SK-N-SH (cell line): ENCODE data around the gene ADAMTS10. TPM values are rescaled to one million over a fixed set of nuclear protein-coding genes. Genes with fewer than 3 reads are reported as not detected.

Experiments
- CTCF ChIA-PET: fragments of 300-600, 350-600 bp; formaldehyde crosslinking; extraction: SDS; loops from one replicate; lab custom pipeline; 2021; lab: Yijun Ruan, JAX
- POLR2A ChIA-PET: fragments of 350-600 bp; sonication (Branson Sonifier 250); formaldehyde crosslinking; extraction: SDS; loops from one replicate; lab custom pipeline; 2020; ENCODE audit warnings: antibody characterized with exemption, inconsistent platforms; lab: Yijun Ruan, JAX
- DNase-seq: peaks from one replicate; pipeline ENCODE4 v3.0.0; 2012
- H2AFZ ChIP-seq: fragments of 200-600 bp; sonication (generic); 2 replicates; pipeline ENCODE4 v1.8.1; 2016; ENCODE audit warnings: antibody characterized with exemption, mild to moderate bottlenecking, low read depth
- H3F3A ChIP-seq: fragments of 200-600 bp; sonication (generic); replicated peaks from 2 replicates; pipeline ENCODE3; 2016; ENCODE audit warnings: antibody characterized with exemption, mild to moderate bottlenecking; ENCODE audit not compliant: insufficient read depth
- H3K27ac ChIP-seq, 2 experiments: fragments of 200-500 bp in 1 of 2; fragments of 200-600 bp in 1 of 2; sonication (Bioruptor generic) in 1 of 2; sonication (generic), shearing (Covaris generic) in 1 of 2; 2 replicates each; pipeline versions ENCODE4 v1.5.1 to v1.6.1; 2014 to 2016; ENCODE audit warnings: low read depth in 2 of 2, inconsistent platforms in 1 of 2, low read length in 1 of 2, mild to moderate bottlenecking in 1 of 2, mixed read lengths in 1 of 2
- H3K27me3 ChIP-seq: fragments of 200-600 bp; sonication (generic), shearing (Covaris generic); 2 replicates; pipeline ENCODE4 v1.6.1; 2016; ENCODE audit warnings: mixed run types; ENCODE audit not compliant: insufficient read depth
- H3K36me3 ChIP-seq, 2 experiments: fragments of 200-500 bp in 1 of 2; fragments of 200-600 bp in 1 of 2; sonication (Bioruptor generic) in 1 of 2; sonication (generic) in 1 of 2; replicated peaks in 1 of 2; 2 replicates each; pipeline versions ENCODE3 to v1.5.1; 2014 to 2016; ENCODE audit warnings: low read length in 1 of 2, mild to moderate bottlenecking in 1 of 2; ENCODE audit not compliant: insufficient read depth in 2 of 2, control insufficient read depth in 1 of 2
- H3K4me1 ChIP-seq, 2 experiments: fragments of 200-500 bp in 1 of 2; fragments of 200-600 bp in 1 of 2; sonication (Bioruptor generic) in 1 of 2; sonication (generic), shearing (Covaris generic) in 1 of 2; 2 replicates each; pipeline versions ENCODE4 v1.5.1 to v1.6.1; 2014 to 2016; ENCODE audit warnings: low read depth in 1 of 2, low read length in 1 of 2, mixed run types in 1 of 2; ENCODE audit not compliant: insufficient read depth in 2 of 2, control insufficient read depth in 1 of 2
- H3K4me2 ChIP-seq: fragments of 200-600 bp; sonication (generic), shearing (Covaris generic); 2 replicates; pipeline ENCODE4 v1.6.1; 2017; ENCODE audit warnings: mixed run types
- H3K4me3 ChIP-seq, 2 experiments: fragments of 200-500 bp in 1 of 2; fragments of 200-600 bp in 1 of 2; sonication (Bioruptor generic) in 1 of 2; sonication (generic), shearing (Covaris generic) in 1 of 2; 2 replicates each; pipeline versions ENCODE4 v1.5.1 to v1.8.1; 2014 to 2016; ENCODE audit warnings: low read depth in 2 of 2, inconsistent platforms in 1 of 2, low read length in 1 of 2, mild to moderate bottlenecking in 1 of 2, mixed read lengths in 1 of 2, moderate library complexity in 1 of 2
- H3K79me2 ChIP-seq: fragments of 200-600 bp; sonication (generic); 2 replicates; pipeline ENCODE4 v1.8.1; 2017; ENCODE audit warnings: mild to moderate bottlenecking; ENCODE audit not compliant: insufficient read depth
- H3K9ac ChIP-seq: fragments of 200-600 bp; sonication (generic); 2 replicates; pipeline ENCODE4 v1.6.1; 2017; ENCODE audit warnings: mixed run types
- H3K9me2 ChIP-seq: fragments of 200-600 bp; sonication (generic); 2 replicates; pipeline ENCODE4 v1.6.1; 2017; ENCODE audit warnings: mixed run types
- H3K9me3 ChIP-seq: fragments of 200-600 bp; sonication (generic); 2 replicates; pipeline ENCODE4 v1.6.1; 2017; ENCODE audit warnings: mixed run types, mild to moderate bottlenecking, moderate library complexity
- H4K20me1 ChIP-seq: fragments of 200-600 bp; sonication (generic); 2 replicates; pipeline ENCODE4 v1.6.1; 2017; ENCODE audit warnings: mild to moderate bottlenecking, mixed run types; ENCODE audit not compliant: insufficient read depth
- ELF1 ChIP-seq: IDR thresholded peaks from 2 replicates; pipeline ENCODE4 v1.4.0; 2012
- EP300 ChIP-seq, 2 experiments: IDR thresholded peaks; 2 replicates each; pipeline versions ENCODE4 v1.4.0 to v1.6.1; 2012; ENCODE audit warnings: borderline replicate concordance in 1 of 2, low read depth in 1 of 2, low read length in 1 of 2
- EZH2phosphoT487 ChIP-seq: fragments of 200-600 bp; sonication (generic); IDR thresholded peaks from 2 replicates; pipeline ENCODE4 v1.6.1; 2017; ENCODE audit warnings: low read depth, mixed run types, mild to moderate bottlenecking, antibody characterized with exemption, moderate library complexity, borderline replicate concordance
- FOXJ3 ChIP-seq: sonication (generic); formaldehyde crosslinking; IDR thresholded peaks from 2 replicates; pipeline ENCODE4 v1.5.1; 2020; ENCODE audit warnings: mild to moderate bottlenecking, missing genetic modification reagents
- FOXM1 ChIP-seq: IDR thresholded peaks from 2 replicates; pipeline ENCODE4 v1.4.0; 2012; ENCODE audit warnings: low read depth, mild to moderate bottlenecking
- GATA2 ChIP-seq: sonication (generic); formaldehyde crosslinking; IDR thresholded peaks from 2 replicates; pipeline ENCODE4 v1.5.0; 2020; ENCODE audit warnings: mild to moderate bottlenecking, missing genetic modification reagents
- MEF2A ChIP-seq: IDR thresholded peaks from 2 replicates; pipeline ENCODE4 v1.4.0; 2012; ENCODE audit warnings: low read depth, borderline replicate concordance
- NFIC ChIP-seq: IDR thresholded peaks from 2 replicates; pipeline ENCODE4 v1.4.0; 2012; ENCODE audit warnings: borderline replicate concordance
- NRF1 ChIP-seq: IDR thresholded peaks from 2 replicates; pipeline ENCODE4 v1.6.1; 2012; ENCODE audit warnings: low read depth, mild to moderate bottlenecking, low read length
- POLR2AphosphoS5 ChIP-seq: IDR thresholded peaks from 2 replicates; pipeline ENCODE4 v1.6.1; 2012; ENCODE audit warnings: low read depth, low read length
- RAD21 ChIP-seq: IDR thresholded peaks from 2 replicates; pipeline ENCODE4 v1.6.1; 2012; ENCODE audit warnings: mild to moderate bottlenecking, low read length
- RCOR1 ChIP-seq: fragments of 150-350 bp; IDR thresholded peaks from 2 replicates; pipeline ENCODE4 v1.6.1; 2017; ENCODE audit warnings: antibody characterized with exemption, low read length
- RFX5 ChIP-seq: IDR thresholded peaks from 2 replicates; pipeline ENCODE4 v1.6.1; 2012; ENCODE audit warnings: mild to moderate bottlenecking, improper control_type of control experiment, low read length
- SIN3A ChIP-seq: IDR thresholded peaks from 2 replicates; pipeline ENCODE4 v1.6.1; 2012; ENCODE audit warnings: low read depth, mild to moderate bottlenecking, low read length, moderate library complexity, borderline replicate concordance
- TAF1 ChIP-seq: IDR thresholded peaks from 2 replicates; pipeline ENCODE4 v1.6.1; 2012; ENCODE audit warnings: low read depth, mild to moderate bottlenecking, low read length, moderate library complexity, borderline replicate concordance
- YY1 ChIP-seq: IDR thresholded peaks from 2 replicates; pipeline ENCODE4 v1.4.0; 2012; ENCODE audit warnings: low read depth, mild to moderate bottlenecking
- WGBS: methylation state at CpG from one replicate; pipeline ENCODE4 v1.1.6; 2017; ENCODE audit warnings: low lambda C conversion rate; 5-methylcytosine and 5-hydroxymethylcytosine counted together
- polyA plus RNA-seq, 3 experiments: library from polyadenylated mRNA; depleted of rRNA; stranded (reverse); fragments of >200 nt; gene quantifications; 2 replicates each; pipeline ENCODE4 v1.2.3, GENCODE V29; 2012
- TF ChIP-seq, protein P1 (sequence below): IDR thresholded peaks from 2 replicates; pipeline ENCODE4; 2012
- TF ChIP-seq, protein P2 (sequence below): fragments of 150-350 bp; IDR thresholded peaks from 2 replicates; pipeline ENCODE4 v1.6.1; 2016; ENCODE audit warnings: mild to moderate bottlenecking, low read depth, low read length
- TF ChIP-seq, protein P3 (sequence below): IDR thresholded peaks from 2 replicates; pipeline ENCODE4 v1.4.0; 2012; ENCODE audit warnings: low read depth, borderline replicate concordance

Gene ADAMTS10
- polyA plus RNA-seq, 1 of the 3 experiments (the other 2 are of a cell fraction), result 3.6 TPM

DNA sequence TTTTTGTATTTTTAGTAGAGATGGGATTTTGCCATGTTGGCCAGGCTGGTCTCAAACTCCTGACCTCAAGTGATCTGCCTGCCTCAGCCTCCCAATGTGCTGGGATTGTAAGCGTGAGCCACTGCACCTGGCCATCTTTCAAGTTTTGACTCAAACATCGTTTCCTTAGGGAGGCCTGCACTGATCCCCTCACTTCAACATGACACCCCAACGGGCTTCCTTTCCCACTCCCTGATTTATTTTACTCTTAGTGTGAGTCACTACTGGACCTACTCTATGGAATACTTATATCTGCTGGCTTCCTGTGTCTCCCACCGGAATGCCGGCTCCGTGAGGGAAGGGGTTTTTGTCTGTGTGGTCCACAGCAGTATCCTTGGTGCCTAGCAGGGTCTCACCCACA lies 4.5 kb upstream of the ADAMTS10 start:
- ChIA-PET CTCF (interaction anchor here (0.9 to 13.7 kb wide), 5 partner anchors 11 to 39 kb away, joined by 4 to 112 read pairs (median 17); partner anchors contain the start of gene MYO1F), POLR2A (no interaction called here)
- Histone ChIP-seq H3K27ac (no peak overlapping the region), H2AFZ (no peak overlapping the region), H3F3A (peaks cover 3% of the 10 kb centered on the region), H3K9me3 (no peaks in the 10 kb centered on the region), H3K4me2 (no peak overlapping the region), H3K9me2 (no peaks in the 10 kb centered on the region), H3K4me1 (no peaks in the 10 kb centered on the region; a peak in 2 of 4 replicates), H3K36me3 (no peaks in the 10 kb centered on the region), H3K27me3 (peaks cover 38% of the 10 kb centered on the region; the same call in 1 of the 2 replicates), H3K4me3 (no peak overlapping the region), H3K9ac (no peak overlapping the region), H3K79me2 (no peaks in the 10 kb centered on the region), H4K20me1 (no peaks in the 10 kb centered on the region)
- 8% methylated on average over 6 of the region's 6 CpGs for WGBS
- DNase-seq, result no peak
- TF ChIP-seq TAF1 (no peak), YY1 (no peak), RAD21 (no peak), NRF1 (no peak), RCOR1 (no peak), RFX5 (no peak)

DNA sequence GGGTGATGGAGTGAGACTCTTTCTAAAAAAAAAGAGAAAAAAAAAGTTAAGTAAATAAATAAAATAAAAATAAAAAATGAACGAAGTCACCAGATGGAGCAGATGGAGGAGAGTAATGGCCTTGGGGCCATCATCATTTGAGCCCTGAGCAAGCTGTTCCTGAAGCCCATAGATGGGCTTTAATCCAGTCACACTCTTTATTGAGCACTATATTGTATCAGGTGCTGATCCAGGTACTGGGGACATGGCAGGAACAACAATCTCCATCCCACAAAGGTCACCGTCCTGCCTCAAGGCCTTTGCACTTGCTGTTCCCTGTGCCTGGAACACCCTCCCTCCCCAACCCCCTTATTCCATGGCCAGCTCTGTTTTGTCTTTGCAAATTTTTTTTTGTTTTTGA lies 3.9 kb upstream of the ADAMTS10 start:
- POLR2A ChIA-PET, result interaction anchor here (0.6 kb wide), 1 partner anchor 717 kb away, joined by 3 read pairs; no protein-coding TSS in a partner anchor
- 9% methylated on average over 2 of the region's 2 CpGs for WGBS
- DNase-seq, result no peak

More for the DNA sequence above, 3.9 kb upstream of the ADAMTS10 start:
- H3K9me2 ChIP-seq, result no peaks in the 10 kb centered on the region
- H3K27ac ChIP-seq, result no peak overlapping the region
- CTCF ChIA-PET, result interaction anchor here (3.2 to 13.7 kb wide), 2 partner anchors 20 to 35 kb away, joined by 22 to 112 read pairs; partner anchors contain the start of gene MYO1F
- no peak overlapping the region for H3K4me3 ChIP-seq
- H3K4me1 ChIP-seq, result no peaks in the 10 kb centered on the region; a peak in 2 of 4 replicates
- H3K79me2 ChIP-seq, result no peaks in the 10 kb centered on the region
- no peak overlapping the region for H3K4me2 ChIP-seq
- no peak overlapping the region for H3K9ac ChIP-seq
- TF ChIP-seq MEF2A (no peak), ELF1 (no peak), GATA2 (CRISPR knock-in tag) (no peak), FOXJ3 (CRISPR knock-in tag) (no peak), SIN3A (no peak), NFIC (no peak), NRF1 (no peak), RAD21 (no peak), EP300 (IDR thresholded peaks at IDR 0.05; ENCODE audit: borderline replicate concordance in 1 of 2, low read depth in 1 of 2, low read length in 1 of 2) (no peak), EZH2phosphoT487 (no peak), POLR2AphosphoS5 (no peak), FOXM1 (no peak)
- TF ChIP-seq, protein P1, sequence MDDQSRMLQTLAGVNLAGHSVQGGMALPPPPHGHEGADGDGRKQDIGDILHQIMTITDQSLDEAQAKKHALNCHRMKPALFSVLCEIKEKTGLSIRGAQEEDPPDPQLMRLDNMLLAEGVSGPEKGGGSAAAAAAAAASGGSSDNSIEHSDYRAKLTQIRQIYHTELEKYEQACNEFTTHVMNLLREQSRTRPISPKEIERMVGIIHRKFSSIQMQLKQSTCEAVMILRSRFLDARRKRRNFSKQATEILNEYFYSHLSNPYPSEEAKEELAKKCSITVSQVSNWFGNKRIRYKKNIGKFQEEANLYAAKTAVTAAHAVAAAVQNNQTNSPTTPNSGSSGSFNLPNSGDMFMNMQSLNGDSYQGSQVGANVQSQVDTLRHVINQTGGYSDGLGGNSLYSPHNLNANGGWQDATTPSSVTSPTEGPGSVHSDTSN, result no peak
- TF ChIP-seq, protein P2, sequence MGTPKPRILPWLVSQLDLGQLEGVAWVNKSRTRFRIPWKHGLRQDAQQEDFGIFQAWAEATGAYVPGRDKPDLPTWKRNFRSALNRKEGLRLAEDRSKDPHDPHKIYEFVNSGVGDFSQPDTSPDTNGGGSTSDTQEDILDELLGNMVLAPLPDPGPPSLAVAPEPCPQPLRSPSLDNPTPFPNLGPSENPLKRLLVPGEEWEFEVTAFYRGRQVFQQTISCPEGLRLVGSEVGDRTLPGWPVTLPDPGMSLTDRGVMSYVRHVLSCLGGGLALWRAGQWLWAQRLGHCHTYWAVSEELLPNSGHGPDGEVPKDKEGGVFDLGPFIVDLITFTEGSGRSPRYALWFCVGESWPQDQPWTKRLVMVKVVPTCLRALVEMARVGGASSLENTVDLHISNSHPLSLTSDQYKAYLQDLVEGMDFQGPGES, result no peak
- TF ChIP-seq, protein P3, sequence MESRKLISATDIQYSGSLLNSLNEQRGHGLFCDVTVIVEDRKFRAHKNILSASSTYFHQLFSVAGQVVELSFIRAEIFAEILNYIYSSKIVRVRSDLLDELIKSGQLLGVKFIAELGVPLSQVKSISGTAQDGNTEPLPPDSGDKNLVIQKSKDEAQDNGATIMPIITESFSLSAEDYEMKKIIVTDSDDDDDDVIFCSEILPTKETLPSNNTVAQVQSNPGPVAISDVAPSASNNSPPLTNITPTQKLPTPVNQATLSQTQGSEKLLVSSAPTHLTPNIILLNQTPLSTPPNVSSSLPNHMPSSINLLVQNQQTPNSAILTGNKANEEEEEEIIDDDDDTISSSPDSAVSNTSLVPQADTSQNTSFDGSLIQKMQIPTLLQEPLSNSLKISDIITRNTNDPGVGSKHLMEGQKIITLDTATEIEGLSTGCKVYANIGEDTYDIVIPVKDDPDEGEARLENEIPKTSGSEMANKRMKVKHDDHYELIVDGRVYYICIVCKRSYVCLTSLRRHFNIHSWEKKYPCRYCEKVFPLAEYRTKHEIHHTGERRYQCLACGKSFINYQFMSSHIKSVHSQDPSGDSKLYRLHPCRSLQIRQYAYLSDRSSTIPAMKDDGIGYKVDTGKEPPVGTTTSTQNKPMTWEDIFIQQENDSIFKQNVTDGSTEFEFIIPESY, result no peak
- H3F3A ChIP-seq, result peaks cover 2% of the 10 kb centered on the region
- no peaks in the 10 kb centered on the region for H4K20me1 ChIP-seq
- H3K9me3 ChIP-seq, result no peaks in the 10 kb centered on the region
- H3K27me3 ChIP-seq, result peaks cover 33% of the 10 kb centered on the region; the same call in 1 of the 2 replicates
- H3K36me3 ChIP-seq, result no peaks in the 10 kb centered on the region
- no peak overlapping the region for H2AFZ ChIP-seq
